ENCODE results near the gene TSPAN14. TPM values are rescaled to one million over a fixed set of nuclear protein-coding genes. Genes with fewer than 3 reads are reported as not detected.
A peak's percentile ranks its signal among the peaks of the same experiment; 100 is the strongest.

The TSPAN14 gene
- total RNA-seq, 6 experiments from 2014 or later, result 72.9 to 96.2 (median 84.5) TPM

DNA sequence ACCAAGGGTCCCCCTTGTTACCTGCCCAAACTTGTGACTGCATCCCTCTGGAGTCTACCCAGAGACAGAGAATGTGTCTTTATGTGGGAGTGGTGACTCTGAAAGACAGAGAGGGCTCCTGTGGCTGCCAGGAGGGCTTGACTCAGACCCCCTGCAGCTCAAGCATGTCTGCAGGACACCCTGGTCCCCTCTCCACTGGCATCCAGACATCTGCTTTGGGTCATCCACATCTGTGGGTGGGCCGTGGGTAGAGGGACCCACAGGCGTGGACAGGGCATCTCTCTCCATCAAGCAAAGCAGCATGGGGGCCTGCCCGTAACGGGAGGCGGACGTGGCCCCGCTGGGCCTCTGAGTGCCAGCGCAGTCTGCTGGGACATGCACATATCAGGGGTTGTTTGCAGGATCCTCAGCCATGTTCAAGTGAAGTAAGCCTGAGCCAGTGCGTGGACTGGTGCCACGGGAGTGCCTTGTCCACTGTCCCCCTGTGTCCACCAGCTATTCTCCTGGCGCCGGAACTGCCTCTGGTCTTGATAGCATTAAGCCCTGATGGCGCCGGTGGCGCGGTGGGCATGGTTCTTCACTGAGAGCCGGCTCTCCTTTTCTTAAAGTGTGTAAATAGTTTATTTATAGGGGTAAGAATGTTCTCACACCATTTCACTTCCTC, 64.2 kb downstream of the TSPAN14 start:
- TF ChIP-seq, protein P1, sequence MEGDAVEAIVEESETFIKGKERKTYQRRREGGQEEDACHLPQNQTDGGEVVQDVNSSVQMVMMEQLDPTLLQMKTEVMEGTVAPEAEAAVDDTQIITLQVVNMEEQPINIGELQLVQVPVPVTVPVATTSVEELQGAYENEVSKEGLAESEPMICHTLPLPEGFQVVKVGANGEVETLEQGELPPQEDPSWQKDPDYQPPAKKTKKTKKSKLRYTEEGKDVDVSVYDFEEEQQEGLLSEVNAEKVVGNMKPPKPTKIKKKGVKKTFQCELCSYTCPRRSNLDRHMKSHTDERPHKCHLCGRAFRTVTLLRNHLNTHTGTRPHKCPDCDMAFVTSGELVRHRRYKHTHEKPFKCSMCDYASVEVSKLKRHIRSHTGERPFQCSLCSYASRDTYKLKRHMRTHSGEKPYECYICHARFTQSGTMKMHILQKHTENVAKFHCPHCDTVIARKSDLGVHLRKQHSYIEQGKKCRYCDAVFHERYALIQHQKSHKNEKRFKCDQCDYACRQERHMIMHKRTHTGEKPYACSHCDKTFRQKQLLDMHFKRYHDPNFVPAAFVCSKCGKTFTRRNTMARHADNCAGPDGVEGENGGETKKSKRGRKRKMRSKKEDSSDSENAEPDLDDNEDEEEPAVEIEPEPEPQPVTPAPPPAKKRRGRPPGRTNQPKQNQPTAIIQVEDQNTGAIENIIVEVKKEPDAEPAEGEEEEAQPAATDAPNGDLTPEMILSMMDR (IDR thresholded peaks at IDR 0.05), result no peak
- Mint-ChIP-seq H3K4me3 (no peak overlapping the region), H3K9me3 (no peaks in the 10 kb centered on the region), H3K4me1 (ENCODE audit: low read depth) (peaks cover 6% of the 10 kb centered on the region; the same call in 1 of the 2 replicates), H3K36me3 (ENCODE audit: low read depth) (peaks cover 28% of the 10 kb centered on the region; the same call in 1 of the 2 replicates), H3K27ac (0 out of 2 replicates have a peak overlapping the region, but pooled peaks have one; percentile 22), H3K27me3 (ENCODE audit: insufficient read depth) (peaks cover 5% of the 10 kb centered on the region; the same call in 1 of the 2 replicates)
- DNase-seq, result no peak

DNA sequence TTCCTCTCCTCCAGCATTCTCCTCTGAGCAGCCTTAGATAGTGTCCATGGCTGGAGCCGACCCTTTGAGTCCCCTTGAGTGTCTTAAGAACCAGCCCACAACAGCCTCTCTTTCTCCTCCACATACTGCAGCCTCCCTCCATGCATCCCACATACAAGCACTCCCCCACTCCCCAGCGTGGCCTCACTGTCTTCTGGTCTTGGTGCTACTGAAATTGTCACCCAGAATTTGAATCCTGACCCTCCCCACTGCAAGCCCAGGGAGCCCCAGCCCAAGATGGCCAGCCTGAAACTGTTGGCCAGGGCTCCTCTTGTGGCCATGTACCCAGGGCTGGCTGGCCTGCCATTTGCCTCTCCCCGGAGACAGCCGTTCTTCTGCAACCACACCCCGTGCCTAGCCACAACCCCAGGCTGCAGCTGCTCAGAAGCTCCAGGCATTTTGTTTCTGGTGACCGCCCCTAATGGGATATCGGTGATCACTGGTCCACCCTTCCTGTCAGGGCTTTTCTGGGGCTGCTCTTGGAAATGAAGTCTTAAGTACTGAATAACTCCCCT, 64.8 kb downstream of the TSPAN14 start:
- Mint-ChIP-seq H3K4me3 (no peak overlapping the region), H3K27ac (peak overlapping the region; percentile 22; the same call in 1 of the 2 replicates), H3K9me3 (no peaks in the 10 kb centered on the region), H3K36me3 (ENCODE audit: low read depth) (peaks cover 27% of the 10 kb centered on the region; the same call in 1 of the 2 replicates), H3K4me1 (ENCODE audit: low read depth) (peaks cover 8% of the 10 kb centered on the region), H3K27me3 (ENCODE audit: insufficient read depth) (peaks cover 5% of the 10 kb centered on the region)
- TF ChIP-seq, protein P1 (IDR thresholded peaks at IDR 0.05), result no peak
- DNase-seq, result no peak

DNA sequence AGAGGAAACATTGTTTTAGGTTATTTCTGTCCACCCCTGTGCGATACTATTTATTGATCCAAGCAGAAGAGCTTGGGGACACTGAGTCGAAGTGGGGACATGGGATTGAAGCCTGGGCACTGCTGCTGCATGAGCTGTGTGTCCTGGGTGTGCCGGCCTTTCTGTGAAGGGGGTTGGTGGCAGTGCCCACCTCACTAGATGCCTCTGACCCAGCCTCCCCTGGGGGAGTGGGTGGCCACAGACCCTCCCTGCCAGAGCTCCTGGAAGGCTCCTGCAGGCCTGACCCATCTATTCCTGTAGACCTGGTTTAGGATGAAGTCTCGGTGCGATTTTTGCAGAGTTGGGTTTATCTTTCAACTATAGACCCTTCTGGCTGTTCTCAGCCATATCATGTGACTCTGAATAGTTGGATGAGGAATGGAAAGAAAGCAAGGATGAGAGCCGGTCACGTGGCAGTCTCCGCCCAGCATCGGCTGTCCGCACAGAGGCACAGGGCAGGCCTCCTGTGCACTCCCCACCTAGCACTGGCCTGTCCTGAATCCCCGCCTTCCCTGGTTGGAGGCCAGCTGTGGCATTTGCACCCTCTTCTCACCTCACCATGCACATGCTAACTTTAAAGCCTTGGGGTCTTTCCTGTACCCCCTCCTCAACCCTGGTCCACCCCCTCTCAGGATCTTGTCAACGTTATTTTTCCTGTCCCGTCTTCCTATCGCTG, 66.0 kb downstream of the TSPAN14 start:
- peaks cover 18% of the 10 kb centered on the region for H3K4me1 Mint-ChIP-seq (ENCODE audit: low read depth)
- TF ChIP-seq, protein P1 (IDR thresholded peaks at IDR 0.05), result no peak
- no peak overlapping the region for H3K4me3 Mint-ChIP-seq
- DNase-seq, result no peak
- H3K36me3 Mint-ChIP-seq (ENCODE audit: low read depth), result peaks cover 22% of the 10 kb centered on the region; the same call in 1 of the 2 replicates
- H3K27ac Mint-ChIP-seq, result no peak overlapping the region; the same call in 1 of the 2 replicates
- H3K27me3 Mint-ChIP-seq (ENCODE audit: insufficient read depth), result peaks cover 5% of the 10 kb centered on the region
- no peaks in the 10 kb centered on the region for H3K9me3 Mint-ChIP-seq

DNA sequence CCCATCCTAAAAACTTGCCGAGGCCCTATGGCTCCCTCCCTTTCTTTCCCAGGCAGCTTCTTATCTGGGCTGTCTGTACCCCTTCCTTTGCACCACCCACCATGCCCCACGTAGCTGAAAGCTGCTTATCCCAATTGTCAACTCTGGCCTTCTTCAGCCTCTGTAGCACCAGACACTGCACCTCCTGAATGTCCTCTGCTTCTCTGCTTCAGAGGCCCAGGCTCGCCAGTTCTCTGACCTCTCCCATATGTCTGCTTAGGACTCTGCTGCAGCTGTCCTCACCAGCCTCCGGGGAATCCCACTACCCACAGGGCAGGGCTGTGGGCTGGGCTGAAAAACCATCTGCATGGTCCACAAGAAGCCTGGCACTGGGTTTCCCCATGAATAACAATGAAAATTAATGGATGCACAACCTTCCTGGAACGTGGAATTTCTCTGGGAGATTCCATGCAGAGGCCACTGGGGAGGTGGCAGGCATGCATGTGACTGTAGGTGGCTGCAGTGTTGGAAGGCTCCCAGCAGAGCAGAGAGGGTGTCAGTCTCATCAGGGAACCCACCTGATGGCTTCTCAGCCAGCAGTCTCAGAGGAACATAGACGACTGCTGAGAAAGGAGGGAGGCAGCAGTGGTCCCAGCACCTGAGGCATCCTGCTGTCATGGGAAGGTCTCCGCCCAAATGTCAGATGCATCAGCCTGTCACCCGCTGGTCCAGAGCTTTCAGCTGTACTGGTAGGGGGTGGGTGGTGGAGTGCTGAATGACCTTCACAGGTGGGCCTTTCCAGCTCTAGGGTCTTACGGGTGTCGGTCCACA, 66.8 kb downstream of the TSPAN14 start:
- H3K9me3 Mint-ChIP-seq, result no peaks in the 10 kb centered on the region
- H3K4me1 Mint-ChIP-seq (ENCODE audit: low read depth), result peaks cover 22% of the 10 kb centered on the region
- TF ChIP-seq, protein P1 (IDR thresholded peaks at IDR 0.05), result no peak
- no peak overlapping the region for H3K4me3 Mint-ChIP-seq
- H3K36me3 Mint-ChIP-seq (ENCODE audit: low read depth), result peaks cover 22% of the 10 kb centered on the region; the same call in 1 of the 2 replicates
- no peak for DNase-seq
- H3K27me3 Mint-ChIP-seq (ENCODE audit: insufficient read depth), result peaks cover 5% of the 10 kb centered on the region
- H3K27ac Mint-ChIP-seq, result no peak overlapping the region; the same call in 1 of the 2 replicates

DNA sequence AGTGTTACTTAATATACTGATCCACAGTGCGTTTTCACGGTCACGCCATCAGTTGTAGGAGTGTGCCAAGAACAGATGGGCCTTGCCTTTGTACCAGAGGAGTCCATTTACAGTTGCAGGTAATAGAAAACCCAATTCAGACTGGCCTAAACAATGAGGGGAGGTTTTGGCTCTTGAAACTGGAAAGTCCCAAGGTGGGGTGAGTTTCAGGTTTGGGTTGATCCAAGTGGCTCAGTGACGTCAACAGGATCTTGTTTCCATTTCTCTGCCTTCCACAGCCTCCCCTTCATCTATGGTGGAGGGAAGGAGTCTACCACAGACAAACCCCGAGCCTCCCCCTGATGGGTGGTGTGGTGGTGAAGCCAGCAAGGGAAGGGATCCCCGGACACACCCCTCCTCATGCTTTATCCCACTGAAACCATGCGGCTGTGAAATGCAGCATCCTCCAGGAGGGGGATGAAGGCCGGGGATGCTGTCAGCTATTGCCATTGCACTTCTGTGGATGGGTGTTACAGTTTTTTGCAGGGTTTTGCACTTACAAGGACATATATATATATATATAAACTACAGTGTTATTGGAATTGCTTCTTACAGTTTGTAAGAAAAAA, 68.8 kb downstream of the TSPAN14 start:
- TF ChIP-seq, protein P1 (IDR thresholded peaks at IDR 0.05), result no peak
- no peak overlapping the region for H3K27ac Mint-ChIP-seq
- no peak overlapping the region for H3K4me3 Mint-ChIP-seq
- no peaks in the 10 kb centered on the region for H3K9me3 Mint-ChIP-seq
- H3K4me1 Mint-ChIP-seq (ENCODE audit: low read depth), result peaks cover 22% of the 10 kb centered on the region
- peaks cover 5% of the 10 kb centered on the region for H3K27me3 Mint-ChIP-seq (ENCODE audit: insufficient read depth)
- no peak for DNase-seq
- peaks cover 22% of the 10 kb centered on the region; the same call in 1 of the 2 replicates for H3K36me3 Mint-ChIP-seq (ENCODE audit: low read depth)

Data from HFFc6 (cell line).